Measurements from ENCODE around the gene ERC2.

DNA sequence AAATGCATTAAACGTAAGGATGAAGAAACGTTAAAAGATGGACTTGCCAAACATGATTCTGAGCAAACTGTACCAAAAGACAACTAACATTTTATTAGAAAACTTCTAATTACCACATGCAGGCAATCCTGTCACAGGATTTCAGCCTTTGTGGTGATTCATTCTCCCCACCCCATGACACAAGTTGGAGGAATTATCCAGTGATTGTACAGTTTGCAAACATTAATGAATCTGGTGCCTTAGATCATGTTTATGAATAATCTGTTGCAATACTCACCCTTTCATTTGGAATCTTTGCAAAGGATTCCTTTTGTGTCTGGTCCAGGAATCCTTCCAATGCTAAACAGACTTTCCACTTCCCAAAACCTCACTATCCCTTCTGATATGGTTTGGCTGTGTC lies 23.3 kb upstream of the ERC2 start:
- TF ChIP-seq, protein P1, sequence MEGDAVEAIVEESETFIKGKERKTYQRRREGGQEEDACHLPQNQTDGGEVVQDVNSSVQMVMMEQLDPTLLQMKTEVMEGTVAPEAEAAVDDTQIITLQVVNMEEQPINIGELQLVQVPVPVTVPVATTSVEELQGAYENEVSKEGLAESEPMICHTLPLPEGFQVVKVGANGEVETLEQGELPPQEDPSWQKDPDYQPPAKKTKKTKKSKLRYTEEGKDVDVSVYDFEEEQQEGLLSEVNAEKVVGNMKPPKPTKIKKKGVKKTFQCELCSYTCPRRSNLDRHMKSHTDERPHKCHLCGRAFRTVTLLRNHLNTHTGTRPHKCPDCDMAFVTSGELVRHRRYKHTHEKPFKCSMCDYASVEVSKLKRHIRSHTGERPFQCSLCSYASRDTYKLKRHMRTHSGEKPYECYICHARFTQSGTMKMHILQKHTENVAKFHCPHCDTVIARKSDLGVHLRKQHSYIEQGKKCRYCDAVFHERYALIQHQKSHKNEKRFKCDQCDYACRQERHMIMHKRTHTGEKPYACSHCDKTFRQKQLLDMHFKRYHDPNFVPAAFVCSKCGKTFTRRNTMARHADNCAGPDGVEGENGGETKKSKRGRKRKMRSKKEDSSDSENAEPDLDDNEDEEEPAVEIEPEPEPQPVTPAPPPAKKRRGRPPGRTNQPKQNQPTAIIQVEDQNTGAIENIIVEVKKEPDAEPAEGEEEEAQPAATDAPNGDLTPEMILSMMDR (IDR thresholded peaks at IDR 0.05; ENCODE audit: low read depth, low read length) = no peak
- no peak for TF ChIP-seq POLR2A (IDR thresholded peaks at IDR 0.05; ENCODE audit: extremely low read depth, insufficient read length)
- TF ChIP-seq, protein P2, sequence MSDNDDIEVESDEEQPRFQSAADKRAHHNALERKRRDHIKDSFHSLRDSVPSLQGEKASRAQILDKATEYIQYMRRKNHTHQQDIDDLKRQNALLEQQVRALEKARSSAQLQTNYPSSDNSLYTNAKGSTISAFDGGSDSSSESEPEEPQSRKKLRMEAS (IDR thresholded peaks at IDR 0.05; ENCODE audit: low read depth, low read length) = no peak
- no peak for TF ChIP-seq MYC (IDR thresholded peaks at IDR 0.05; ENCODE audit: low read depth, low read length)

Measured in NB4 (cell line).